Measurements from ENCODE around the gene ROCK2. TPM values are rescaled to one million over a fixed set of nuclear protein-coding genes. Genes with fewer than 3 reads are reported as not detected.
A peak's percentile ranks its signal among the peaks of the same experiment; 100 is the strongest.

The ROCK2 gene
- total and polyA plus RNA-seq, 2 of the 13 experiments (the other 11 are each of a cell fraction or from before 2014, with no cell fraction given), result 38.1 to 119 TPM

DNA sequence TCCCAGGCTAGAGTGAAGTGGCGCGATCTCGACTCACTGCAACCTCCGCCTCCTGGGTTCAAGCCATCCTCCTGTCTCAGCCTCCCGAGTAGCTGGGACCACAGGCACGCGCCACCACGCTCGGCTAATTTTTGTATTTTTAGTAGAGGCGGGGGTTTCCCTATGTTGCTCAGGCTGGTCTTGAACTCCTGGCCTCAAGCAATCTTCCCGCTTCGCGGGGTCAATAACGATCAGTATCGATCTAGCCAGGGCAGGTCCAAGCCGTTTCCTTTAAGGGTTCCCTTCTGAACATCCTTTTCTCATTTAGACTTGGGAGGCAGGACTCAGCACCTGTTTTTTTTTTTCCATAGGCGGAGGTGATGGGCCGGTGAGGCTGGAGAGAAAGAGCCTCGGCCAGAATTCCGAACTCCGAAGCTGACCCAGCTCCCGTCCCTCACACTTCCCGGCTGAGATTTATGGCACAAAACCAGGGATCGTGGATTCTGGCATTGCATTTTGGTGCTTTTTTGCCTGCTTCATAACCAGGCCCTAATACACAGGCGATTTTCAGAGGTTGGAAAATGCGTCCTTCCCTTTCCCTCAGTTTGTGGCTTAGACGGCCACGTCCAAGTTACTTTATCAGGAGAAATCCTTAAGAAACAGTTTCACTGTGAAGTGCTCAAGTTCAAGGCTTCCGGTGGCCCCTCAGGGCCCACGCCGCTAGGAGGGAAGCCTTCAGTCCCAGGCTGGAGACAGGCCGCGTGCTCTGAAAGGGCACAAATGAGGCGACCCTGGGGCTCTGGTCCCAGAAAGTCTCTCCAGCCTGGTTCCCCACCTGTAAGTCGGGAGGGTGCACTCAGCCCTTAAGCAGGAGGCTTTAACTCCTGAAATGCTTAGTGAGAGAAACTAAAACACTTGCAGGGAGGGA is 190.2 kb downstream of the ROCK2 start (continued):
- TF ChIP-seq, protein P1, sequence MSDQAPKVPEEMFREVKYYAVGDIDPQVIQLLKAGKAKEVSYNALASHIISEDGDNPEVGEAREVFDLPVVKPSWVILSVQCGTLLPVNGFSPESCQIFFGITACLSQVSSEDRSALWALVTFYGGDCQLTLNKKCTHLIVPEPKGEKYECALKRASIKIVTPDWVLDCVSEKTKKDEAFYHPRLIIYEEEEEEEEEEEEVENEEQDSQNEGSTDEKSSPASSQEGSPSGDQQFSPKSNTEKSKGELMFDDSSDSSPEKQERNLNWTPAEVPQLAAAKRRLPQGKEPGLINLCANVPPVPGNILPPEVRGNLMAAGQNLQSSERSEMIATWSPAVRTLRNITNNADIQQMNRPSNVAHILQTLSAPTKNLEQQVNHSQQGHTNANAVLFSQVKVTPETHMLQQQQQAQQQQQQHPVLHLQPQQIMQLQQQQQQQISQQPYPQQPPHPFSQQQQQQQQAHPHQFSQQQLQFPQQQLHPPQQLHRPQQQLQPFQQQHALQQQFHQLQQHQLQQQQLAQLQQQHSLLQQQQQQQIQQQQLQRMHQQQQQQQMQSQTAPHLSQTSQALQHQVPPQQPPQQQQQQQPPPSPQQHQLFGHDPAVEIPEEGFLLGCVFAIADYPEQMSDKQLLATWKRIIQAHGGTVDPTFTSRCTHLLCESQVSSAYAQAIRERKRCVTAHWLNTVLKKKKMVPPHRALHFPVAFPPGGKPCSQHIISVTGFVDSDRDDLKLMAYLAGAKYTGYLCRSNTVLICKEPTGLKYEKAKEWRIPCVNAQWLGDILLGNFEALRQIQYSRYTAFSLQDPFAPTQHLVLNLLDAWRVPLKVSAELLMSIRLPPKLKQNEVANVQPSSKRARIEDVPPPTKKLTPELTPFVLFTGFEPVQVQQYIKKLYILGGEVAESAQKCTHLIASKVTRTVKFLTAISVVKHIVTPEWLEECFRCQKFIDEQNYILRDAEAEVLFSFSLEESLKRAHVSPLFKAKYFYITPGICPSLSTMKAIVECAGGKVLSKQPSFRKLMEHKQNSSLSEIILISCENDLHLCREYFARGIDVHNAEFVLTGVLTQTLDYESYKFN (CRISPR knock-in tag; conservative IDR thresholded peaks at IDR 0.05), result peak; percentile 25; the same call in 1 of the 2 replicates
- TF ChIP-seq ZNF781 (CRISPR knock-in tag; IDR thresholded peaks at IDR 0.05; ENCODE audit: borderline replicate concordance, not compliant biosample characterization) (peak; percentile 37), KDM2A (CRISPR knock-in tag; IDR thresholded peaks at IDR 0.05; ENCODE audit: borderline replicate concordance, low read depth) (0 out of 2 replicates have a peak, but pooled peaks have one; percentile 18), ZFP62 (CRISPR knock-in tag; IDR thresholded peaks at IDR 0.05) (no peak), ZNF572 (CRISPR knock-in tag; IDR thresholded peaks at IDR 0.05) (peak; percentile 83; the same call in 1 of the 2 replicates), ZNF761 (CRISPR knock-in tag; conservative IDR thresholded peaks at IDR 0.05) (no peak), DNMT1 (CRISPR knock-in tag; IDR thresholded peaks at IDR 0.05) (0 out of 2 replicates have a peak, but pooled peaks have one; percentile 14), ZC3H13 (CRISPR knock-in tag; IDR thresholded peaks at IDR 0.05) (no peak)
- TF ChIP-seq, protein P2, sequence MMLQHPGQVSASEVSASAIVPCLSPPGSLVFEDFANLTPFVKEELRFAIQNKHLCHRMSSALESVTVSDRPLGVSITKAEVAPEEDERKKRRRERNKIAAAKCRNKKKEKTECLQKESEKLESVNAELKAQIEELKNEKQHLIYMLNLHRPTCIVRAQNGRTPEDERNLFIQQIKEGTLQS (CRISPR knock-in tag; IDR thresholded peaks at IDR 0.05), result no peak
- TF ChIP-seq, protein P3, sequence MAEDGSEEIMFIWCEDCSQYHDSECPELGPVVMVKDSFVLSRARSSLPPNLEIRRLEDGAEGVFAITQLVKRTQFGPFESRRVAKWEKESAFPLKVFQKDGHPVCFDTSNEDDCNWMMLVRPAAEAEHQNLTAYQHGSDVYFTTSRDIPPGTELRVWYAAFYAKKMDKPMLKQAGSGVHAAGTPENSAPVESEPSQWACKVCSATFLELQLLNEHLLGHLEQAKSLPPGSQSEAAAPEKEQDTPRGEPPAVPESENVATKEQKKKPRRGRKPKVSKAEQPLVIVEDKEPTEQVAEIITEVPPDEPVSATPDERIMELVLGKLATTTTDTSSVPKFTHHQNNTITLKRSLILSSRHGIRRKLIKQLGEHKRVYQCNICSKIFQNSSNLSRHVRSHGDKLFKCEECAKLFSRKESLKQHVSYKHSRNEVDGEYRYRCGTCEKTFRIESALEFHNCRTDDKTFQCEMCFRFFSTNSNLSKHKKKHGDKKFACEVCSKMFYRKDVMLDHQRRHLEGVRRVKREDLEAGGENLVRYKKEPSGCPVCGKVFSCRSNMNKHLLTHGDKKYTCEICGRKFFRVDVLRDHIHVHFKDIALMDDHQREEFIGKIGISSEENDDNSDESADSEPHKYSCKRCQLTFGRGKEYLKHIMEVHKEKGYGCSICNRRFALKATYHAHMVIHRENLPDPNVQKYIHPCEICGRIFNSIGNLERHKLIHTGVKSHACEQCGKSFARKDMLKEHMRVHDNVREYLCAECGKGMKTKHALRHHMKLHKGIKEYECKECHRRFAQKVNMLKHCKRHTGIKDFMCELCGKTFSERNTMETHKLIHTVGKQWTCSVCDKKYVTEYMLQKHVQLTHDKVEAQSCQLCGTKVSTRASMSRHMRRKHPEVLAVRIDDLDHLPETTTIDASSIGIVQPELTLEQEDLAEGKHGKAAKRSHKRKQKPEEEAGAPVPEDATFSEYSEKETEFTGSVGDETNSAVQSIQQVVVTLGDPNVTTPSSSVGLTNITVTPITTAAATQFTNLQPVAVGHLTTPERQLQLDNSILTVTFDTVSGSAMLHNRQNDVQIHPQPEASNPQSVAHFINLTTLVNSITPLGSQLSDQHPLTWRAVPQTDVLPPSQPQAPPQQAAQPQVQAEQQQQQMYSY (CRISPR knock-in tag; IDR thresholded peaks at IDR 0.05), result no peak
- TF ChIP-seq, protein P4, sequence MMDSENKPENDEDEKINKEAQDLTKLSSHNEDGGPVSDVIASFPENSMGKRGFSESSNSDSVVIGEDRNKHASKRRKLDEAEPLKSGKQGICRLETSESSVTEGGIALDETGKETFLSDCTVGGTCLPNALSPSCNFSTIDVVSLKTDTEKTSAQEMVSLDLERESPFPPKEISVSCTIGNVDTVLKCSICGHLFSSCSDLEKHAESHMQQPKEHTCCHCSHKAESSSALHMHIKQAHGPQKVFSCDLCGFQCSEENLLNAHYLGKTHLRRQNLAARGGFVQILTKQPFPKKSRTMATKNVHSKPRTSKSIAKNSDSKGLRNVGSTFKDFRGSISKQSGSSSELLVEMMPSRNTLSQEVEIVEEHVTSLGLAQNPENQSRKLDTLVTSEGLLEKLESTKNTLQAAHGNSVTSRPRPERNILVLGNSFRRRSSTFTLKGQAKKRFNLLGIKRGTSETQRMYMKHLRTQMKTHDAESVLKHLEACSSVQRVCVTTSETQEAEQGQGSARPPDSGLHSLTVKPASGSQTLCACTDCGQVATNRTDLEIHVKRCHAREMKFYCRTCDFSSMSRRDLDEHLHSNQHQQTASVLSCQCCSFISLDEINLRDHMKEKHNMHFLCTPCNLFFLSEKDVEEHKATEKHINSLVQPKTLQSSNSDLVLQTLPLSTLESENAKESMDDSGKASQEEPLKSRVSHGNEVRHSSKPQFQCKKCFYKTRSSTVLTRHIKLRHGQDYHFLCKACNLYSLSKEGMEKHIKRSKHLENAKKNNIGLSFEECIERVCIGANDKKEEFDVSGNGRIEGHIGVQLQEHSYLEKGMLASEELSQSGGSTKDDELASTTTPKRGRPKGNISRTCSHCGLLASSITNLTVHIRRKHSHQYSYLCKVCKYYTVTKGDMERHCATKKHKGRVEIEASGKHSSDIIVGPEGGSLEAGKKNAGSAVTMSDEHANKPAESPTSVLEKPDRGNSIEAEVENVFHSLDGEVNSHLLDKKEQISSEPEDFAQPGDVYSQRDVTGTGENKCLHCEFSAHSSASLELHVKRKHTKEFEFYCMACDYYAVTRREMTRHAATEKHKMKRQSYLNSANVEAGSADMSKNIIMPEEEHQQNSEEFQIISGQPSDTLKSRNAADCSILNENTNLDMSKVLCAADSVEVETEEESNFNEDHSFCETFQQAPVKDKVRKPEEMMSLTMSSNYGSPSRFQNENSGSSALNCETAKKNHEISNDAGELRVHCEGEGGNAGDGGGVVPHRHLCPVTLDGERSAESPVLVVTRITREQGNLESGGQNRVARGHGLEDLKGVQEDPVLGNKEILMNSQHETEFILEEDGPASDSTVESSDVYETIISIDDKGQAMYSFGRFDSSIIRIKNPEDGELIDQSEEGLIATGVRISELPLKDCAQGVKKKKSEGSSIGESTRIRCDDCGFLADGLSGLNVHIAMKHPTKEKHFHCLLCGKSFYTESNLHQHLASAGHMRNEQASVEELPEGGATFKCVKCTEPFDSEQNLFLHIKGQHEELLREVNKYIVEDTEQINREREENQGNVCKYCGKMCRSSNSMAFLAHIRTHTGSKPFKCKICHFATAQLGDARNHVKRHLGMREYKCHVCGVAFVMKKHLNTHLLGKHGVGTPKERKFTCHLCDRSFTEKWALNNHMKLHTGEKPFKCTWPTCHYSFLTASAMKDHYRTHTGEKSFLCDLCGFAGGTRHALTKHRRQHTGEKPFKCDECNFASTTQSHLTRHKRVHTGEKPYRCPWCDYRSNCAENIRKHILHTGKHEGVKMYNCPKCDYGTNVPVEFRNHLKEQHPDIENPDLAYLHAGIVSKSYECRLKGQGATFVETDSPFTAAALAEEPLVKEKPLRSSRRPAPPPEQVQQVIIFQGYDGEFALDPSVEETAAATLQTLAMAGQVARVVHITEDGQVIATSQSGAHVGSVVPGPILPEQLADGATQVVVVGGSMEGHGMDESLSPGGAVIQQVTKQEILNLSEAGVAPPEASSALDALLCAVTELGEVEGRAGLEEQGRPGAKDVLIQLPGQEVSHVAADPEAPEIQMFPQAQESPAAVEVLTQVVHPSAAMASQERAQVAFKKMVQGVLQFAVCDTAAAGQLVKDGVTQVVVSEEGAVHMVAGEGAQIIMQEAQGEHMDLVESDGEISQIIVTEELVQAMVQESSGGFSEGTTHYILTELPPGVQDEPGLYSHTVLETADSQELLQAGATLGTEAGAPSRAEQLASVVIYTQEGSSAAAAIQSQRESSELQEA (CRISPR knock-in tag; IDR thresholded peaks at IDR 0.05; ENCODE audit: not compliant biosample characterization), result peak; percentile 56

All from HepG2 (cell line).